Vagina (tissue), 2 donors: ENCODE results near the gene SH3BGRL2. TPM values are rescaled to one million over a fixed set of nuclear protein-coding genes. Genes with fewer than 3 reads are reported as not detected.

ENCODE experiments used
- DNase-seq, 2 donors: peaks; one replicate each; pipeline ENCODE4 v3.0.0-alpha.2; 2017; ENCODE audit errors: extremely low spot score in 2 of 2
- H3K27ac ChIP-seq: fragments of 200-600 bp; sonication (generic); one replicate; pipeline ENCODE4 v1.5.1; 2019
- H3K27me3 ChIP-seq: fragments of 200-600 bp; sonication (generic); one replicate; pipeline ENCODE4 v1.5.1; 2019
- H3K36me3 ChIP-seq, 2 donors: fragments of 200-600 bp; sonication (generic); one replicate each; pipeline ENCODE4 v1.5.1; 2017 to 2019
- H3K4me1 ChIP-seq: fragments of 200-600 bp; sonication (generic); one replicate; pipeline ENCODE4 v1.5.1; 2019
- H3K4me3 ChIP-seq, 2 donors: fragments of 200-600 bp; sonication (generic); 1 replicate in 1 of 2; 2 replicates in 1 of 2; pipeline ENCODE4 v1.5.1; 2016 to 2019
- H3K9me3 ChIP-seq: fragments of 200-600 bp; sonication (generic); one replicate; pipeline ENCODE4 v1.5.1; 2019
- POLR2A ChIP-seq, 2 donors: fragments of 450-650 bp; IDR thresholded peaks; one replicate each; pipeline ENCODE4 v1.6.1; 2017; ENCODE audit warnings: antibody characterized with exemption in 2 of 2, mild to moderate bottlenecking in 2 of 2, moderate library complexity in 2 of 2
- POLR2AphosphoS5 ChIP-seq, 2 donors: sonication (generic); formaldehyde crosslinking; IDR thresholded peaks; one replicate each; pipeline ENCODE4 v1.9.0; 2017; ENCODE audit warnings: antibody characterized with exemption in 2 of 2, mild to moderate bottlenecking in 2 of 2, low read depth in 1 of 2; ENCODE audit not compliant: insufficient read depth in 1 of 2
- intact Hi-C: fragments of 100-400 bp; cut with DNase I; formaldehyde crosslinking; loops from one replicate; pipeline ENCODE4 v1.15.1; 2023
- total RNA-seq: library from RNA; depleted of rRNA; stranded (reverse); fragments of >200 nt; gene quantifications from one replicate; pipeline ENCODE4 v1.2.3, GENCODE V29; 2016
- TF ChIP-seq, protein P1 (sequence below), 3 experiments: fragments of 450-650 bp in 2 of 3; fragments of 200-600 bp in 1 of 3; sonication (generic) in 1 of 3; IDR thresholded peaks; one replicate each; pipeline ENCODE4 v1.5.1; 2017 to 2019; ENCODE audit warnings: antibody characterized with exemption in 3 of 3, mild to moderate bottlenecking in 2 of 3, moderate library complexity in 2 of 3

Gene SH3BGRL2
- total RNA-seq, 1 donor from 2014 or later: 38.3 TPM

DNA sequence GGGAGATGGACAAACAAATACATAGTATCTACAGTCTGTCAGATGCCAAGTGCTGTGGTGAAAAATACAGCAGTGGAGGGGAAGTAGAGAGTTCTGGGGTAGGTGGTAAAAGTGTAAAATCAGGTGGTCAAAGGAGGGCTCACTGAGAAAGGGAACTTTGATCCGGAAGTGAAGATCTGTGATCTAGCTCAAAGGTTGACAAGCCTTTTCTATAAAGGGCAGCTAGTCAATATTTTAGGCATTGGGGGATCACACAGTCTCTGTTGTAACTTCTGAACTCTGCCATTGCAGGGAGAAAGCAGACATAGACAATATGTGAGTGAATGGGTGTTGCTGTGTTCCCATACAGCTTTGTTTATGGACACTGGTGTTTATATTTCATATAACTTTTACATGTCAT is 38.6 kb downstream of the SH3BGRL2 start:
- H3K4me3 ChIP-seq: no peak overlapping the region
- intact Hi-C loops: no loop called here
- H3K27me3 ChIP-seq: no peaks in the 10 kb centered on the region
- TF ChIP-seq POLR2AphosphoS5 (IDR thresholded peaks at IDR 0.05; ENCODE audit: insufficient read depth in 1 of 2, low read depth in 1 of 2): no peak
- TF ChIP-seq, protein P1, sequence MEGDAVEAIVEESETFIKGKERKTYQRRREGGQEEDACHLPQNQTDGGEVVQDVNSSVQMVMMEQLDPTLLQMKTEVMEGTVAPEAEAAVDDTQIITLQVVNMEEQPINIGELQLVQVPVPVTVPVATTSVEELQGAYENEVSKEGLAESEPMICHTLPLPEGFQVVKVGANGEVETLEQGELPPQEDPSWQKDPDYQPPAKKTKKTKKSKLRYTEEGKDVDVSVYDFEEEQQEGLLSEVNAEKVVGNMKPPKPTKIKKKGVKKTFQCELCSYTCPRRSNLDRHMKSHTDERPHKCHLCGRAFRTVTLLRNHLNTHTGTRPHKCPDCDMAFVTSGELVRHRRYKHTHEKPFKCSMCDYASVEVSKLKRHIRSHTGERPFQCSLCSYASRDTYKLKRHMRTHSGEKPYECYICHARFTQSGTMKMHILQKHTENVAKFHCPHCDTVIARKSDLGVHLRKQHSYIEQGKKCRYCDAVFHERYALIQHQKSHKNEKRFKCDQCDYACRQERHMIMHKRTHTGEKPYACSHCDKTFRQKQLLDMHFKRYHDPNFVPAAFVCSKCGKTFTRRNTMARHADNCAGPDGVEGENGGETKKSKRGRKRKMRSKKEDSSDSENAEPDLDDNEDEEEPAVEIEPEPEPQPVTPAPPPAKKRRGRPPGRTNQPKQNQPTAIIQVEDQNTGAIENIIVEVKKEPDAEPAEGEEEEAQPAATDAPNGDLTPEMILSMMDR (IDR thresholded peaks at IDR 0.05): no peak
- TF ChIP-seq POLR2A (IDR thresholded peaks at IDR 0.05): no peak
- DNase-seq: no peak
- no peaks in the 10 kb centered on the region for H3K36me3 ChIP-seq
- no peak overlapping the region for H3K27ac ChIP-seq
- peaks cover 6% of the 10 kb centered on the region for H3K4me1 ChIP-seq
- H3K9me3 ChIP-seq: no peaks in the 10 kb centered on the region

DNA sequence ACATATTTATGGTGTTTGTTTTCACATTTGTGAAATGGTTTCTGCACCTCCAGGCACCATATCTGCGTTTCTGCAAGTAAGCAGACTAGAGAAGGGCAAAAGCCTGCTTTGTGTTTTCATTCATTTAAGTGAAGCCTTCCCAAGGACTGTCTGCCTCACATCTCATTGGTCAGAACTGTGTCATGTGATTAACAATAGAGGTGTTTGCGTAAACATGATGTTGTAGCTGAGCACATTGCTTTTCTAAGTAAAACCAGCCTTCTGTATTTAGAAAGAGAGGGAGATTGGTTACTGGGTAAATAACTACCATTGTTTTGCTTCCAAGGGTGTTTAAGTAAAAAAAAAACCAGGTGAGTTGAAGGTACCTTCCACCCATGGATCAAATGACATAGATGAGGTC is 39.7 kb downstream of the SH3BGRL2 start:
- DNase-seq: no peak
- H3K27ac ChIP-seq: peak overlapping the region; percentile 36
- H3K36me3 ChIP-seq: no peaks in the 10 kb centered on the region
- peaks cover 6% of the 10 kb centered on the region for H3K4me1 ChIP-seq
- no peaks in the 10 kb centered on the region for H3K9me3 ChIP-seq
- no peak for TF ChIP-seq POLR2A (IDR thresholded peaks at IDR 0.05)
- TF ChIP-seq POLR2AphosphoS5 (IDR thresholded peaks at IDR 0.05; ENCODE audit: insufficient read depth in 1 of 2, low read depth in 1 of 2): no peak
- TF ChIP-seq, protein P1 (IDR thresholded peaks at IDR 0.05): no peak
- H3K4me3 ChIP-seq: no peak overlapping the region
- no peaks in the 10 kb centered on the region for H3K27me3 ChIP-seq
- intact Hi-C loops: no loop called here

DNA sequence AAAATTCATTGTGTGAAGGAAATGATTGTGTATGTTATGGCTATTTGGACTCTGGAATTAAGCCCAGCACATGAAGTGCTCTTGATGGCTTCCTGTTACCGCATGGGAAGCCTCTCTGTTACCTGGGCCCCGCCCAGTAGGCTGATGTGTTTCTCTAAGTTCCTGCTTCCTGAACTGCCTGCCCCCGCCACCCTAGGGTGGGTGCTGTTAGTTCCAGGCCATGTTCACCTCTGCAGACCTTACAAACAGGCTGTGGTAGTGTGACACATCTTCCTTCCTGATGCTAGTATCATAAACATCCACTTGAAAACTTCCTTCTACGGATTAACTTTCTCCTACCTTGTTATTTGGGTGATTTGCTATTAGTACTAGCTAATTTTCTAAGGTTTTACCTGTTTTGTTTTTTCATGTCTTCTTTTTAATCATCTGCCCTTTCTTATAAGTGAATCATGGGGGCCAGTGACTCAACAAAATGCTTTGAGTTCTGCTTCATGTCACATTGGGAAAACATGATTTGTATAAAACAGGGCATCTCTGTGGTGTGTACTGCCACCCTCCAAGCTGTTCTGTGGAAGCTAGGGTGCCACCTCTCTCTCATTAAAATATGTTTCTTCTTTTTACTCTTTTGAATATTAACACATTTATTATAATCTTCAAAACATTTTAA is 40.6 kb downstream of the SH3BGRL2 start:
- peaks cover 6% of the 10 kb centered on the region for H3K4me1 ChIP-seq

DNA sequence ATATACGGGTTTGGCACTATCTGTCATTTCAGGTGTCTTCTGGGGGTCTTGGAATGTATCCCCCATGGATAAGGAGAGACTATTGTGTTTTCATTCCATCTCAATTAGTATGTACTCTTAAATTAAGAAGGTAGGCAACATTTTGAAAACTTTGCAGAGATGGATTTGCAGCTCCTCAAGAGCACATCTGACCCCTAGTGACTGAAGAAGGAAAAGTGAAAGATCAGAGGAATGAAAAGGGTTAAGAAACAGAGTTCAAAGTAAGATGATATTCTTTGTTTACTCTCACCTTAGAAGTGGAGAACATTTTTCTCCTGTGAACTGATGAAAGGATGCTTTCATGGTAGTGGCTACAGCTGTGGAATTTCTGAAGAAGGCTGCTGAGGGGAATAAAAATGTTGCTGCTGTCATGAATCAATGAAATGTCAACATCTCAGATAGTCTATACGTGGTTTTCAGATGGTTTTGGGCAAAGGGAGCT is 41.5 kb downstream of the SH3BGRL2 start:
- H3K27ac ChIP-seq: peak overlapping the region; percentile 9
- H3K4me1 ChIP-seq: peaks cover 6% of the 10 kb centered on the region
- TF ChIP-seq POLR2AphosphoS5 (IDR thresholded peaks at IDR 0.05; ENCODE audit: insufficient read depth in 1 of 2, low read depth in 1 of 2): no peak
- TF ChIP-seq, protein P1 (IDR thresholded peaks at IDR 0.05): peak in 2 of 3 experiments; percentile 6 to 27
- no peaks in the 10 kb centered on the region for H3K27me3 ChIP-seq
- H3K4me3 ChIP-seq: no peak overlapping the region
- no peaks in the 10 kb centered on the region for H3K36me3 ChIP-seq
- H3K9me3 ChIP-seq: no peaks in the 10 kb centered on the region
- no peak for DNase-seq
- intact Hi-C loops: no loop called here

More for the DNA sequence above, 40.6 kb downstream of the SH3BGRL2 start:
- Histone ChIP-seq H3K27ac (peak overlapping the region; percentile 8), H3K9me3 (no peaks in the 10 kb centered on the region), H3K27me3 (no peaks in the 10 kb centered on the region), H3K36me3 (no peaks in the 10 kb centered on the region), H3K4me3 (no peak overlapping the region)
- intact Hi-C loops: no loop called here
- TF ChIP-seq, protein P1 (IDR thresholded peaks at IDR 0.05): no peak
- no peak for TF ChIP-seq POLR2A (IDR thresholded peaks at IDR 0.05)
- peak in 1 of 2 donors; percentile 88 for TF ChIP-seq POLR2AphosphoS5 (IDR thresholded peaks at IDR 0.05; ENCODE audit: insufficient read depth in 1 of 2, low read depth in 1 of 2)
- no peak for DNase-seq

DNA sequence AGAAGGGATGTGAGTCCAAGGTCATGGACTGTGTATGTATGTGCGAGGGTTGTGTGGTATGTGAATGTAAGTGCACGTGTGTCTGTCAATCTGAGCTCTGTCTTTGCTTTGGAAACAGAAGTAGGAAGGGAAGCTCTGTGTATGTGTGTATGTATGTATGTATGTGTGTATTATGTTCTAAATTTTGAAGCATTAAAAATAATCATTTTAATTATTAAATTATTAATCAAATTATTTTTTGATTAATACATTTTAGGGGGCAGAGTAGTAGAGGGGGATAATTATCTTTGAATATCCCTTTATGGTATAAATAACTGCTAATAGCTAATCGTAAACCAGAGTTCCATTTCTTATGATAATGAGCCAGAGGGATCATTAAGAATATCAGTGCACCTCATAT is 42.8 kb downstream of the SH3BGRL2 start:
- intact Hi-C loops: no loop called here
- Histone ChIP-seq H3K4me3 (no peak overlapping the region), H3K36me3 (no peaks in the 10 kb centered on the region), H3K9me3 (no peaks in the 10 kb centered on the region), H3K27ac (no peak overlapping the region), H3K27me3 (no peaks in the 10 kb centered on the region), H3K4me1 (peaks cover 6% of the 10 kb centered on the region)
- no peak for DNase-seq
- no peak for TF ChIP-seq POLR2AphosphoS5 (IDR thresholded peaks at IDR 0.05; ENCODE audit: insufficient read depth in 1 of 2, low read depth in 1 of 2)
- TF ChIP-seq POLR2A (IDR thresholded peaks at IDR 0.05): no peak
- TF ChIP-seq, protein P1 (IDR thresholded peaks at IDR 0.05): no peak
